AG04449 (cell line): ENCODE results near the gene PLEKHJ1.

ENCODE experiments used
- CTCF ChIA-PET: fragments of 350-600 bp; formaldehyde crosslinking; extraction: SDS; loops from one replicate; lab custom pipeline; 2021; ENCODE audit warnings: antibody characterized with exemption; lab: Yijun Ruan, JAX
- POLR2A ChIA-PET: fragments of 400-600, 350-600 bp; formaldehyde crosslinking; extraction: SDS; loops from one replicate; lab custom pipeline; 2020; ENCODE audit warnings: antibody characterized with exemption, inconsistent platforms; lab: Yijun Ruan, JAX
- DNase-seq: peaks from one replicate; pipeline ENCODE4 v3.0.0-alpha.2; 2010; ENCODE audit warnings: low read depth, low spot score
- H3K4me3 ChIP-seq: 2 replicates; pipeline ENCODE4 v1.5.1; 2011; ENCODE audit warnings: low read depth, mild to moderate bottlenecking, control low read depth, low read length
- CTCF ChIP-seq: IDR thresholded peaks from one replicate; pipeline ENCODE4 v1.5.1; 2011; ENCODE audit warnings: mild to moderate bottlenecking, moderate library complexity, low read length, control low read depth, inconsistent platforms; ENCODE audit not compliant: insufficient read depth; ENCODE audit errors: missing control alignments

The PLEKHJ1 gene

GRCh38 chr19:2239173-2239572 is 3.0 kb upstream of the PLEKHJ1 start:
- peak overlapping the region; percentile 53 for H3K4me3 ChIP-seq
- POLR2A ChIA-PET: interaction anchor here (0.7 kb wide), 1 partner anchor 88 kb away, joined by 3 read pairs; the partner anchor contains the start of gene AP3D1
- CTCF ChIA-PET: interaction anchor here (0.7 to 3.2 kb wide), 14 partner anchors 9 to 397 kb away, joined by 3 to 24 read pairs (median 6); partner anchors contain the start of gene AMH
- no peak for DNase-seq
- TF ChIP-seq CTCF: no peak

GRCh38 chr19:2237869-2238153 is 1.7 kb upstream of the PLEKHJ1 start:
- ChIA-PET POLR2A (interaction anchor here (0.6 kb wide), 1 partner anchor 29 kb away, joined by 4 read pairs; no protein-coding TSS in a partner anchor), CTCF (interaction anchor here (1.0 to 3.2 kb wide), 8 partner anchors 15 to 154 kb away, joined by 3 to 24 read pairs (median 8); no protein-coding TSS in a partner anchor)
- TF ChIP-seq CTCF: no peak
- peak overlapping the region; percentile 83 for H3K4me3 ChIP-seq
- DNase-seq: no peak

GRCh38 chr19:2237051-2237868 is 1.1 kb upstream of the PLEKHJ1 start:
- DNase-seq: no peak
- ChIA-PET CTCF (interaction anchor here (1.0 to 3.2 kb wide), 6 partner anchors 23 to 82 kb away, joined by 3 to 24 read pairs (median 8); no protein-coding TSS in a partner anchor), POLR2A (interaction anchor here (0.6 kb wide), 2 partner anchors 15 to 29 kb away, joined by 3 to 4 read pairs; no protein-coding TSS in a partner anchor)
- peak overlapping the region; percentile 83 for H3K4me3 ChIP-seq
- TF ChIP-seq CTCF: no peak

GRCh38 chr19:2236064-2236313 is 140 bp downstream of the PLEKHJ1 start:
- ChIA-PET CTCF (interaction anchor here (0.6 to 2.7 kb wide), 34 partner anchors 9 to 378 kb away, joined by 3 to 16 read pairs (median 4); partner anchors contain the start of gene LSM7), POLR2A (interaction anchor here (0.6 to 0.9 kb wide), 2 partner anchors 68 to 95 kb away, joined by 3 read pairs; no protein-coding TSS in a partner anchor)
- peak overlapping the region; percentile 83 for H3K4me3 ChIP-seq
- TF ChIP-seq CTCF: no peak
- no peak for DNase-seq

- peak overlapping the region; percentile 83 for H3K4me3 ChIP-seq
- DNase-seq: no peak
- CTCF ChIA-PET: interaction anchor here (0.6 to 2.7 kb wide), 34 partner anchors 9 to 379 kb away, joined by 3 to 16 read pairs (median 4); partner anchors contain the start of gene LSM7
- POLR2A ChIA-PET: interaction anchor here (0.6 to 1.2 kb wide), 3 partner anchors 43 to 96 kb away, joined by 3 read pairs; no protein-coding TSS in a partner anchor
- no peak for TF ChIP-seq CTCF
These were observed 607 bp downstream of the PLEKHJ1 start for GRCh38 chr19:2235381-2236063.
